HG03025 (cell line): ENCODE results near the gene CYB5A.

Experiments
- ATAC-seq: cut with Tn5 transposase; IDR thresholded peaks from one replicate; pipeline ENCODE4 v1.9.1; 2021; ENCODE audit warnings: mild to moderate bottlenecking, moderate library complexity; ENCODE audit not compliant: unreplicated experiment, low FRiP score

The CYB5A gene

DNA sequence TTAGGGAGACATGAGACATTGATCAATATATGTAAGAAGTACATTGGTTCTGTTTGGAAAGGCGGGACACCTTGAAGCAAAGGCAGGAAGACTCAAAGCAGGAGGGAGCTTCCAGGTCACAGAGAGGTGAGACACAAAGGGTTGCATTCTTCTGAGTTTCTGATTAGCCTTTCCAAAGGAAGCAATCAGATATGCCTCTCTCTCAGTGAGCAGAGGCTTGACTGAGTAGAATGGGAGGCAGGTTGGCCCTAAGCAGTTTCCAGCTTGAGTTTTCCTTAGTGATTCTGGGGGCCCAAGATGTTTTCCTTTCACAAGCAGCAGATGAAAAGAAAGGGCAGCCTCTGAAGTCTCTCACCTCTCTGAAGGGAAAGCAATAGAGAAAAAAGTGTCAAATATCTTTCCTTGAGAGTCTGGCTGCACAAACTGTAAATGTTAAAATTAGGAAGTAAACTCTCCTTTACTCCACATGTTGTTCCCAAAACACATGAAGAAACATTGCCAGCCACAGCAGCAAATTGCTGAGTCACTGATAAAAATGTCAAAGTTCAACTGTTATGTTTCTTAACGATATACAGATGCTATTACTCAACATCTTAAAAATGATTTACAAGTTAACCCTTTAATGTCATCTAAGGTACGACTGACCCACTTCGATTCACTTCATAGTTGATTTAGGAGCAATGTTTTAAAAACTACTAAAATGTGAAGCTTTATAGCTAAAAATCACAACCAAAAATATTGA, 40.3 kb downstream of the CYB5A start:
- ATAC-seq = no peak

GRCh38 chr18:74250131-74250530, 41.6 kb downstream of the CYB5A start:
- ATAC-seq = no peak

DNA sequence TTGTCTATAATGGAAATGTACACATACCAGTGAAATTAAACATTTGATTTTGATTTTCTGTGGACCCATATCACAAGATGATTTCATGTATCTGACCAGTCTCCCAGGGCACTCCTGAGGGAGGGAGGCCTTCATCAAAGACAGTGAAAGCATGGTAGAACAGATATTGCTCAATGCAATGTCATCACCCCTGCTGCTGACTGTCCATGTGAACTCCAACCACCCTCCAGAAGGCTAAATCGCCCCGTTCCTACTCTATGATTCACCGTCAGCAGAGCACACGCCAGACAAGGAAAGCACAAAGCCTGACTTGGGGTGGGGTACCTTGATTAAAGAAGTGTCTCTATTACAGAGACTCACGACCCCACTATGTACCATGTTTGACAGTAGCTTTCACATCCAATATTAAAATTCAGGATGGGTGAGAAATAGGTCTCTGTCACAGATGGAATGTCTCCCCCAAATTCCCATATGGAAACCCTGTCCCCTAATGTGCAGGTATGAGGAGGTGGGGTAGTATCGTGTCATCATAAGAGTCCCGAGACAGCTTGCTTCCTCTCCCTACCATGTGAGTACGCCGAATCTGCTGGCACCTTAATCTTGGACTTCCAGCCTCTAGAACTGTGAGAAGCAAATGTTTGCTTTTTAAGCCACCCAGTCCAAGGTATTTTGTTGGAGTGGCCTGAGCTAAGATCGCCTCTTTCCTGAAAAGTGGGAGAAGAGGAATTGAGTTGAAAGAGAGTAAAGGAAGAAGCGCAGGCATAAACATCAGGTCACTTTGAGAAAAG, 42.4 kb downstream of the CYB5A start:
- no peak for ATAC-seq

DNA sequence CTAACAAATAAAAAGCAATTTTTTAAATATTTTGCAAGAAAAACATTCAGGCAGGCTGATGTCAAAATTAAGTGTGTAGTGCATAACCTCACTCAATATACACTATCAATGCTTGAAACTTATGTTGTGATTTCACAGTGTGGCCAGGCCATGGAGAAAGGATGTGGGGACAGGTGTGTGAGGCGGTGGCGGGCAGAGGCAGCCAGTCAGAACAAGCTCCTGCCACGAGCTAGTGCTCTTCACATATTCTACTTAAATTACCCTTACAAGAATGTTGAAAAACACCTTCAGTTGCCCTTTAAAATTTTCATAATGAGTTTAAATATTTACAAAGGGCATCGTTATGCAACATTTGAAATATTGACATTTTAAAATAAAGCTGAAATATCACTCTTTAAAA, 43.2 kb downstream of the CYB5A start:
- no peak for ATAC-seq

DNA sequence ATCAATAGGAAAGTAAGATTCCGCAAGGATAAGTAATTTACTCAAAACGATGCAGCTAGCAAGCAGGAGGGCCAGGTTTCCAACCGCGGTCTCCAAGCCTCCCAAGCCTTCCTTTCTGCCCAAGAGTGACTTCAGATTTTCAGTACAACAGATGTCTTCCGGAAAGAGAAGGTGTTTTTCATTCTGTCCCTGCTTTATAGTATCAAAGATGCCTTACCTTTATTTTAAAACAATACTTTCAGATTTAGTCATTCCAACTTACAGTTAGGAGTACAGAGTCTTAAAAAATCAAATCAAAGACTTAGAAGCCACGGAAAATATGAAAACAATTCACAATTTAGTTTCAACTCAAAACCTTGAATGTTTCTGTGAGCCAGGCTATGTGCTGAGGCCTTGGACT, 43.6 kb downstream of the CYB5A start:
- no peak for ATAC-seq

DNA sequence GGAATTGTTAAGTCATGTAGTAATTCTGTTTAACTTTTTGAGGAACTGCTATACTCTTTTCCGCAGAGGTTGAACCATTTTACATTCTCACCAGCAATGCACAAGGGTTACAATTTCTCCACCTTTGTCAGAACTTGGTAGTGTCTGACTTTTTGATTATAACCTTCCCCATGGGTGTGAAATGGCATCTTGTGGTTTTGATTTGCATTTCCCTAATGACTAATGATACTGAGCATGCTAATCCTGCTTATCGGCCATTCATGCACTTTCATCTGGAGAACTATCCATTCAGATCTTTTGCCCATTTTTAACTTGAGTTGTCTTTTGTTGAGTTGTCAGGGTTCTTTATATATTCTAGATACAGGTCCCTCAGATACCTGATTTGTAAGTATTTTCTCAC, 47.2 kb downstream of the CYB5A start:
- no peak for ATAC-seq

DNA sequence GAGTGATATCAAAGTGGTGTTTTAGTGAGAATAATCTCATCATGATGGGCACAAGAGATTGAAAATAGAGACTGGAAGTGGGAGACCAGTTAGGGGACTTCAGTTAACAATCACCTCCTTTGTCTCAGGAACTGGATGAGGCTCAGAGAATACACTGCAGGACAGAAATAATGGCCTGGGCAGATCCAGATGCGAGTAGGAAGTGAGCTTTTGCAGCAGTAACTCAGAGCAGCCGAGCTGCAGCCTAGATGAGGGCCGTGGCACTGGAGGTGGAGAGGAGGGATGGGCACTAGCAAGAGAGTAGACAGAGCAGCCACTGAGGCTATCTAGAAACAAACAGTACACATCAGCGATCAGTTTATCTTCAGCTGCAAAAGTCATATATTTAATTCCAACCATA, 48.6 kb downstream of the CYB5A start:
- ATAC-seq = no peak

- no peak for ATAC-seq
Observed at GRCh38 chr18:74242438-74243096, 49.2 kb downstream of the CYB5A start.

DNA sequence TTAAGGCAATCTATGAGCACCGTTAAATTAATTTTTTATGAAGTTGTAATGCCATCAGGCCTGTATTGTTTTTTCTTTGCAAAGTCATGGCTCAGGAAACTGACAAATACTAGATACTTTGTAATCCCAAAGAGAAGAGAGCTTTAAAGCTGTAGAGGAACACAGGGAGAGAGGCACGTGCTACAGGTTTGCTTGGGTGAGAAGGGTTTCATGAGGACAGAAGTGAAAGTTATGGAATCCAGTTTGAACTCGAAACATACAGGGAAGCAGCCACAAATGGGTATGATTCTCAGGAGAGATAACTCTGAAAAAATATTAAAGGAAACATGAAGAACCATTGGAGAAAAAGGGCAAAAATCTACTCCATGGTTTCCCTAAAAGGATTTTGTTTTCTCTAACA, 49.8 kb downstream of the CYB5A start:
- ATAC-seq = no peak

DNA sequence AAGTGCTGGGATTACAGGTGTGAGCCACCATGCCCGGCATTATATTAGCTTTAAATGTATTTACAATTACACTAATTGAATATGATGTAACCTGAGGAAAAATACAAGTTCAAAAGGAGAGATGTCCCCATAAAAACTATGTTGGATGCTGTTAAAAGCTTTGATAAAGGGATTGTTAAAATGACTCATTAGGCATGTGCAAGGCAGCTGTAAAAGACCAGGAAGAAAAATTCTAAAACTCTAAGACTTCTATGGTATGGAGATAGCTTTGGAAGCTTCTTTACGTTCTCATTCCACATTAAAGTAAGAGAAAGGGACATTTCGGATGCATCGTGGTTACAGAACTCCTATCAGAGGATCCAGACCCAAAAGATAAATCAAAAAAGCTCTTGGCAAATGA, 50.3 kb downstream of the CYB5A start:
- no peak for ATAC-seq

DNA sequence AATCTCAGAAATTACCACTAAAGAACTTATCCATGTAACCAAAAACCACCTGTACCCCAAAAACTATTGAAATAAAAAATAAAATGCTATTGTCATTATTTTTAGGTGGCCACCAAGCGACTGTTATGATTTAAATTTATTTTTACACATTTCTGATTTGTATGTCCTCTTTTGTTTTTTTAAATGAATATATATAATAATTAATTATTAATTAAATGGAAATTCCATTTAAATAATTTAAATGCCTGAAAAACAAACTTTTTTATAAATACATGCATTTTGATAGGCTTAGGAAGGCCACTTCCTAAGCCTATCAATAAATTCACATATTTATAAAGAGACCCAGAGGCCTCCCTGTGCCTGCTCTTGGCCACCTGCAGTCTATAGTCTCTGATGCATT, 52.2 kb downstream of the CYB5A start:
- no peak for ATAC-seq

DNA sequence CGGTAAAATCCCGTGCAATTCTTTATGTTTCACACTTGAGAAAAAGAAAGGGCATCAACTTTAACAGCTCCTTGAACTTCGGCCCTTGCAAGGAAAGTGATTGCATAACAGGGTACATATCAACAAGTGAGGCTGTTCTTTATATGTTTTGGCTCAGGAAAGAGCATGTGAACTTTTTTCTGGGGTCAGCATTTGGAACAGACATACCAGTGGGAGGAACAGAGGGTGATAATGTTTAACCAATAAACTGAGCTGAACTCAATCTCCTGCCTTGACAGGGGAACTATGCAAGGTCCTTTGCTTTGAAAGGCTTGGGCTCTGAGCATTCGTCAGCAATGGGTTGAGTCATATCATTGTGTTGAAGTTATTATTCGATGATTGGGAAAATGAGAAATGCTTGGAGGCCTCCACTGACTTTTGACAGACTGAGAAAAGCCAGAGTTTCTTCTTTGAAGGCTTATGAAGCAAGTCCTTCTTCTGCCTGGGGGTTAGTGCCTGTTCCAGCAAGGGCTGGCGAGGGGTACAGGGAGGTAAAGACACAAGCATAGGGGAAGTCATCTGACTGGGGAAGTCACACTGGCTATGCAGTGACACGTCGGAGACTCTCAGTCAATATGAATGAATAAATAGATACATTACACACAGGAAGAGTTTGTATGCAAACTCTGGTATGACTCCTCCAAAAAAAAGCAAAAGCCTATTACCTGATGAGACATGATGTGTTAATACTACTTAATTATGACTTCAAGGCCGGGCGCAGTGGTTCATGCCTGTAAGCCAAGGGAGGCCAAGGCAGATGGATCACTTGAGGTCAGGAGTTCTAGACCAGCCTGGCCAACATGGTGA, 57.2 kb downstream of the CYB5A start:
- ATAC-seq = no peak

- no peak for ATAC-seq
Observed at GRCh38 chr18:74233933-74234325, 57.8 kb downstream of the CYB5A start.

- ATAC-seq = no peak
Observed at GRCh38 chr18:74230922-74231714, 60.6 kb downstream of the CYB5A start.

DNA sequence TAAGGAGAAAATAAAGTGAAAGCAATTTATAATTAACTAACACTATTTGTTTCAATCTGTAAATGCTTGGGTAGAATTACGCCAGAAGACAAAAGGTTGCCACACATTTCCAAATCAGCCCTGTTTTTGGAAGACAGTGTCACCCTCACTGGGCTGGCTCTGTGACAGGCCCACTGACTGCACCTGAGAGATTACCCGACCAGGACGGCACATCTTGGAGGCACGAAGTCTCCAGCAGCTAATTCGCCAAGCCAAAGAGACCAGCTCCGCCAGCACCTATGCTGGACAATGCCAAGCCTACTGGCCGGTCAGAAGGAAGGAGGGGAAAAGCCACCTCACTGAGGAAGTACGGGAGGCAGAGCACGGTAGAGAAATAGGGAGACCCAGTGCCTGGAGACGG, 61.9 kb downstream of the CYB5A start:
- no peak for ATAC-seq

GRCh38 chr18:74229005-74229404, 62.8 kb downstream of the CYB5A start:
- ATAC-seq = no peak

DNA sequence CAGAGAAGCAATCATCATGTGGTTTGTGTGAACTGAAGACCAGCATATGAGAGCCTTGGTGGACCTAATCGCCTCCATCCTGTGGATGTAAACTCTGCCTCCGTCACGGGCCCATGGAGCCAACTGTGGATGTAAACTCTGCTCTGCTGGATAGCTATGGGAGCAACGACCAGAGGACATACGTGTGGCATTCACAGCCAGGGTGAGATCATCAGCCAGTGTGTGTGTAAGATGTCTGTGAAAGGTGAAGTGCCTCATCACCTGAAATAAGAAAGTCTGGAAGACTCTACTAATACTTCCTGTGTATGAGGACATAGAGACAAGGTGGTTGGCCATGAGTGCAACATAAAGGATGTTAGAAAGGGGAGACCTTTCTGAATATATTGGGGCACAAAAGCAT, 63.5 kb downstream of the CYB5A start:
- ATAC-seq = no peak

DNA sequence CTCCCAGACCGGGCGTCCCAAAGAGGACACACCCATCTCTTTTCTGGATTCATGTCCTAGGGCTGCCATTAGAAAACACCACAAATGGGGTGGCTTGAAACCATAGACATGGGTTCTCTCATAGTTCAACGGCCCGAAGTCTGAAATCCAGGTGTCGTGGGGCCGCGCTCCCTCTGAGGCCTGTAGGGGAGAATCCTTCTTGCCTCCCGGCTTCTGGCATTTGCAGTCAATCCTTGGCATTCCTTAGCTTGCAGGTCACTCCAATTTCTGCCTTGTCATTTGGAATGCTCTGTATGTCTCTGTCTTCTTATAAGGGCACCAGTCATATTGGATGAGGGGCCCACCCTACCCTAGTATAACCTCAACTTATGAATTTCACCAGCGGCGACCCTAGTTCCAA, 65.1 kb downstream of the CYB5A start:
- no peak for ATAC-seq

DNA sequence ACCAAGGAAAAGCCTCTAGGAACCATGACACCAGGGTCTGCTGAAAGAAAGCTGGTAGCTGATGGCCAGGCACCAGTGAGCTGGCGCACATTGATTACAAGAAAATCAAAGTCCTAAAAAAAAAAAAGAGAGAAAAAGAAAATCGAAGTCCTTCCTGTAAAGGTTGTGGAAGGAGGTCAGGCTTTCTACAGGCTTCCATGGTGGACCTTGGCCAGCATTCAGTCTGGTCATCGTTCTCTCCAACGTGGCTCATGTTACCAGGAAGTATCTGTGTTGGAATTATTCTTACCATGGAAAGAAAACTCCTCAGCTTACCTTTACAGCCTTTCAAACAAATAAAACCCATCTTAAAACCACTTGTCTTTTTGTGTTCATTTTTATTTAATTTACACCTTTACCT, 65.6 kb downstream of the CYB5A start:
- no peak for ATAC-seq
